ENCODE results near the gene KIFAP3. TPM values are rescaled to one million over a fixed set of nuclear protein-coding genes. Genes with fewer than 3 reads are reported as not detected.

KIFAP3 gene
- total RNA-seq, 4 donors from 2014 or later = 32.7 to 41.0 (median 33.7) TPM

DNA sequence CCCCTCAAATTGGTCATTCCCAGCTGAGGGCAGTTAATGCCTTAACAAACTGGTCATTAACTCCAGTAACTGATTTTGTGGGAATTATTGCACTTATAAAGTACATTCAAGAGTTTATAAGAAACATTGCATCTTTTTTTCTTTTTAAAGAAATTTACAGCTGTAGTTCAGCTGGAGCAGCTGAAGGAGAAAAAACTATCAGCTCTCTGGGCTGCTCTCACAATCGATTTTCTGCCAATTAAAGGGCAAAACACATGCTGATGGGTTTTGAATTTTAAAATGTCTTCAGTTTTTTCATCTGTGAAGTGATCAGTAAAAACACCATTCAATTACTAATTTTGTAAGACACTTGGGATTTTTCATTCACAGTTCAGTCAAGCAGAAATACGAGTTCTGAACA is 74.7 kb downstream of the KIFAP3 start:
- TF ChIP-seq, protein P1, sequence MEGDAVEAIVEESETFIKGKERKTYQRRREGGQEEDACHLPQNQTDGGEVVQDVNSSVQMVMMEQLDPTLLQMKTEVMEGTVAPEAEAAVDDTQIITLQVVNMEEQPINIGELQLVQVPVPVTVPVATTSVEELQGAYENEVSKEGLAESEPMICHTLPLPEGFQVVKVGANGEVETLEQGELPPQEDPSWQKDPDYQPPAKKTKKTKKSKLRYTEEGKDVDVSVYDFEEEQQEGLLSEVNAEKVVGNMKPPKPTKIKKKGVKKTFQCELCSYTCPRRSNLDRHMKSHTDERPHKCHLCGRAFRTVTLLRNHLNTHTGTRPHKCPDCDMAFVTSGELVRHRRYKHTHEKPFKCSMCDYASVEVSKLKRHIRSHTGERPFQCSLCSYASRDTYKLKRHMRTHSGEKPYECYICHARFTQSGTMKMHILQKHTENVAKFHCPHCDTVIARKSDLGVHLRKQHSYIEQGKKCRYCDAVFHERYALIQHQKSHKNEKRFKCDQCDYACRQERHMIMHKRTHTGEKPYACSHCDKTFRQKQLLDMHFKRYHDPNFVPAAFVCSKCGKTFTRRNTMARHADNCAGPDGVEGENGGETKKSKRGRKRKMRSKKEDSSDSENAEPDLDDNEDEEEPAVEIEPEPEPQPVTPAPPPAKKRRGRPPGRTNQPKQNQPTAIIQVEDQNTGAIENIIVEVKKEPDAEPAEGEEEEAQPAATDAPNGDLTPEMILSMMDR (IDR thresholded peaks at IDR 0.05) = no peak
- no peak for TF ChIP-seq POLR2A (IDR thresholded peaks at IDR 0.05)
- intact Hi-C loops (cut with DNase I) = no loop called here
- Histone ChIP-seq H3K27ac (no peak overlapping the region), H3K36me3 (no peaks in the 10 kb centered on the region), H3K27me3 (no peaks in the 10 kb centered on the region), H3K4me1 (peaks cover 10 to 11% of the 10 kb centered on the region in 2 donors), H3K4me3 (replicated peaks in 1 of 3) (no peak overlapping the region), H3K9me3 (no peaks in the 10 kb centered on the region)
- no peak for DNase-seq
- 36 to 38% methylated on average over 2 of the region's 2 CpGs for WGBS, 2 donors

DNA sequence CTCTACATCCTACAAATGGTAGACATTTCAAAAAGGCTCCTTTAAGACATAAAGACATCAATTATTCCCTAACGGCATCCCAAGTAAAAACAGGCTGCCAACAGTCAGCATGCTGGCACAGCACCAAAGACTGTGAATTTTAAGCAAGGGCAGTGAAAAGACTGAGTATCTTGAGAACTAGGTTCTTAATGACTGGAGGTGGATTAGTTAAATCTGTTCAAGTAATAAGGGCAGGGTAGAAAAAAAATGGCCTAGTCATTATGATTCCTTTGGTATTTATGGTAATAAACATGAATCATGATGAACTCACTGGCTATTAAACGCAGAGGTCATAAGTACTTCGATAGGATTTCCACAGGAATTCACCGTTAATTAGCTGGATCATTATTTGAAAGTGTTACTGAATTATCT is 75.2 kb downstream of the KIFAP3 start:
- 54 to 69% methylated on average over 4 of the region's 4 CpGs for WGBS, 2 donors
- TF ChIP-seq POLR2A (IDR thresholded peaks at IDR 0.05) = no peak
- TF ChIP-seq, protein P1 (IDR thresholded peaks at IDR 0.05) = no peak

DNA sequence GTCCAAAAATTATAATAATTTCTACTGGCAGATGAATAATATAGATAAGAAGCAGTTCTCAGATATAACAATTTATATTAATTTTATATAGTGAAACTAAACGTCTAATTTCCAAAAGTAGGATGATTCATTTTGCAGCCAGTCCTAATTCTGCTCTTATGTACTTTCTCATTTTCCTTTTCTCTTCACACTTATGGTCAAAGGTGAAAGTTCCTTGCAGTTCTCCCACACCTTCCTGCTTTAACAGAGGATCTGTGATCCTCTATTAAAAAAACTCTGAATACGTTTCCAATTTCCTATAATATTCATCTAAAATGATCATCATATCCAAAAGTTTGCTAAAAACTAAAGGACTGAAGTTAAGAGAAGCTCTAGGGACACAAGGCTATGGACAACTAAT is 78.5 kb downstream of the KIFAP3 start:
- peaks cover 10 to 11% of the 10 kb centered on the region in 2 donors for H3K4me1 ChIP-seq
- H3K36me3 ChIP-seq = no peaks in the 10 kb centered on the region
- no peaks in the 10 kb centered on the region for H3K9me3 ChIP-seq
- no peaks in the 10 kb centered on the region for H3K27me3 ChIP-seq
- 73 to 83% methylated on average over 2 of the region's 2 CpGs for WGBS, 2 donors
- no peak overlapping the region for H3K4me3 ChIP-seq (replicated peaks in 1 of 3)
- H3K27ac ChIP-seq = no peak overlapping the region
- DNase-seq = no peak
- TF ChIP-seq, protein P1 (IDR thresholded peaks at IDR 0.05) = no peak
- no peak for TF ChIP-seq POLR2A (IDR thresholded peaks at IDR 0.05)
- intact Hi-C loops (cut with DNase I) = no loop called here

More for the DNA sequence above, 75.2 kb downstream of the KIFAP3 start:
- DNase-seq = peak in 1 of 2 donors; percentile 9
- intact Hi-C loops (cut with DNase I) = no loop called here
- Histone ChIP-seq H3K27me3 (no peaks in the 10 kb centered on the region), H3K4me1 (peaks cover 10 to 11% of the 10 kb centered on the region in 2 donors), H3K4me3 (replicated peaks in 1 of 3) (no peak overlapping the region), H3K27ac (no peak overlapping the region), H3K9me3 (no peaks in the 10 kb centered on the region), H3K36me3 (no peaks in the 10 kb centered on the region)

DNA sequence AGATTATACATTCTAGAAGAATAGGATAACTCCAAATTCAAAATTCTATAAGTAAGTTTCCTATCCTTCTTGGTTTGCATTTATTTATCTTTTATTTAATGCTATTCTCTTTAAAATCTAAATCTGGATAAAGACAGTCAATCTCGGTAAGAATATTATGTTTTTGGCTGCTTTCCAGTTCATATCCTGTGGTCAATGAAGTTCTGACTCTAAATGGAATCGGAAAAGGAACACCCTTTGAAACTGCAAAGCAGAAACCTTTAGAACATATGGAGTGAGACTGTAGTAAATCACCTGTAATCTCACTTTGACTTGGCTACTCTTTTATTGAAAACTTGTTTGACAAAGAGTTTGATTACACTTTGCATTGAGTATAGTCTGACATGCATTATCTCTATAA is 85.2 kb downstream of the KIFAP3 start:
- 67 to 70% methylated on average over 2 of the region's 2 CpGs for WGBS, 2 donors
- intact Hi-C loops (cut with DNase I) = no loop called here

DNA sequence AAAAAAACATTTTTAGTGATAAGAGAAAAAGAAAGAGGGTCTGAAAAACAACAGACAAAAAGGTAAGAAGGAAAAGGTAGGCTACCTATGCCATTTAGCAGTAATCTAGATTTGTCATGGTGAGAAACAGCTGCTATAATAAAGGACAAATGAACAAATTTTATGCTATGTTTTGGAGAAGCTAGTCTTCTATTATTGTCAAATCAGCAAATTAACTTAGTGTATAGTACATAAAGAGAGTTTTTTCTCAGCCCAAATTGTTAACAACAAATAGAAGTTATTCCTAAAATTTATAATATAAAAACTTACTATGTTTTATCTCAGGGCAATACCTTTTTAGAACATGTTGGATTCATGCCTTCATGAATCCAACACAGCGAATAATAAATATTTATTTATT is 88.7 kb downstream of the KIFAP3 start:
- Histone ChIP-seq H3K4me1 (no peaks in the 10 kb centered on the region), H3K36me3 (peaks cover 0 to 9% of the 10 kb centered on the region in 2 donors), H3K9me3 (no peaks in the 10 kb centered on the region), H3K4me3 (replicated peaks in 1 of 3) (no peak overlapping the region), H3K27me3 (no peaks in the 10 kb centered on the region), H3K27ac (no peak overlapping the region)
- intact Hi-C loops (cut with DNase I) = no loop called here
- WGBS, 2 donors = 99 to 100% methylated on average over 1 of the region's 1 CpG
- no peak for DNase-seq
- TF ChIP-seq, protein P1 (IDR thresholded peaks at IDR 0.05) = no peak
- no peak for TF ChIP-seq POLR2A (IDR thresholded peaks at IDR 0.05)

More for the DNA sequence above, 85.2 kb downstream of the KIFAP3 start:
- Histone ChIP-seq H3K4me1 (no peaks in the 10 kb centered on the region), H3K36me3 (no peaks in the 10 kb centered on the region), H3K9me3 (no peaks in the 10 kb centered on the region), H3K4me3 (replicated peaks in 1 of 3) (no peak overlapping the region), H3K27me3 (no peaks in the 10 kb centered on the region), H3K27ac (no peak overlapping the region)
- TF ChIP-seq, protein P1 (IDR thresholded peaks at IDR 0.05) = no peak
- TF ChIP-seq POLR2A (IDR thresholded peaks at IDR 0.05) = no peak
- no peak for DNase-seq

Data from thyroid gland (tissue), 4 donors.